Ishikawa (cell line): ENCODE results near the gene LCN15.

Experiments
- EGR1 ChIP-seq: IDR thresholded peaks from 2 replicates; pipeline ENCODE4 v1.6.1; 2012
- EP300 ChIP-seq: IDR thresholded peaks from 2 replicates; pipeline ENCODE4 v1.6.1; 2012; ENCODE audit warnings: borderline replicate concordance
- FOXM1 ChIP-seq: IDR thresholded peaks from 2 replicates; pipeline ENCODE4 v1.6.1; 2012; ENCODE audit warnings: low read depth, borderline replicate concordance
- NFIC ChIP-seq: IDR thresholded peaks from 2 replicates; pipeline ENCODE4 v1.6.1; 2012
- TCF12 ChIP-seq: IDR thresholded peaks from 2 replicates; pipeline ENCODE4 v1.6.1; 2012; ENCODE audit warnings: low read depth
- TEAD4 ChIP-seq: IDR thresholded peaks from 2 replicates; pipeline ENCODE4 v1.6.1; 2012
- TF ChIP-seq, protein P1 (sequence below): IDR thresholded peaks from 2 replicates; pipeline ENCODE4 v1.6.1; 2012

DNA sequence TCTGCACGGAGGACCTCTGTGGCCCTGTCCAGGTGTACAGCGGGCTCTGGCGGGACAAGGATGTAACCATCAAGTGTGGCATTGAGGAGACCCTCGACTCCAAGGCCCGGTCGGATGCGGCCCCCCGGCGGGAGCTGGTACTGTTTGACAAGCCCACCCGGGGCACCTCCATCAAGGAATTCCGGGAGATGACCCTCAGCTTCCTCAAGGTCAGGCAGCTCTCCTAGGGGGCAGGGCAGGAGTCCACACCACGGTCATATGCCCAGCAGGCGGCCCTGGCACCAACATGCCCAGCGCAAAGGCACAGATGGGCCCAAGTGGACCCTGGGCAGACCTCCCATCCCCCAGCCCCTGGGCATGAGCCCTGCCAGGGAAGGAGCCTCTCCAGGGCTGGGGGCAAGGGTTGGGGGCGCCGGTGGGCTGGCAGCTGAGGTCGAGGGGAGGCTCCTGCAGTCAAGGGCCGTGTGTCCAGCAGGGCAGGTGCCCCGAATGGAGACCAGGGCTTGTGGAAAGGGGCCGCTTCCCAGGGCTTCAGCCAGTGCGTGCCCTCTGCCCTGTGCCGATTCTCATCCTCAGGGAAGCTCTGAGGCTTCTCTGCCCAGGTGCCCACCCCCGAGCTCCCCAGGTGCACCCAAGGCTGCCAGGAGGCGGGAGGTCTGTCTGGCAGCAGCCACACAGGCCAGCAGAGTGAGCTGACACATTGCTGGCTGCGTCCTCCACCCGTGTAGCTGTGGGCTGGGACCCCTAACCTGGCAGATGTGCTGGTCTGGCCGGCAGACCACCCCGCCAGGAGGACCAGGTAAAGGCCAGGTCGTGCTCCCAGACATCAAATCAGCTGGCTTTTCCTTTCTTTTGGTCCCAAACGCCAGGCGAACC lies 42.0 kb downstream of the LCN15 start:
- TF ChIP-seq TEAD4 (no peak), TCF12 (no peak), NFIC (no peak), FOXM1 (no peak), EP300 (no peak), EGR1 (no peak)
- TF ChIP-seq, protein P1, sequence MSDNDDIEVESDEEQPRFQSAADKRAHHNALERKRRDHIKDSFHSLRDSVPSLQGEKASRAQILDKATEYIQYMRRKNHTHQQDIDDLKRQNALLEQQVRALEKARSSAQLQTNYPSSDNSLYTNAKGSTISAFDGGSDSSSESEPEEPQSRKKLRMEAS = no peak
